ENCODE data around the gene CACNB2. TPM values are rescaled to one million over a fixed set of nuclear protein-coding genes. Genes with fewer than 3 reads are reported as not detected.

Gene CACNB2
- total RNA-seq, result 1.2 and 1.9 TPM in 2 replicates

DNA sequence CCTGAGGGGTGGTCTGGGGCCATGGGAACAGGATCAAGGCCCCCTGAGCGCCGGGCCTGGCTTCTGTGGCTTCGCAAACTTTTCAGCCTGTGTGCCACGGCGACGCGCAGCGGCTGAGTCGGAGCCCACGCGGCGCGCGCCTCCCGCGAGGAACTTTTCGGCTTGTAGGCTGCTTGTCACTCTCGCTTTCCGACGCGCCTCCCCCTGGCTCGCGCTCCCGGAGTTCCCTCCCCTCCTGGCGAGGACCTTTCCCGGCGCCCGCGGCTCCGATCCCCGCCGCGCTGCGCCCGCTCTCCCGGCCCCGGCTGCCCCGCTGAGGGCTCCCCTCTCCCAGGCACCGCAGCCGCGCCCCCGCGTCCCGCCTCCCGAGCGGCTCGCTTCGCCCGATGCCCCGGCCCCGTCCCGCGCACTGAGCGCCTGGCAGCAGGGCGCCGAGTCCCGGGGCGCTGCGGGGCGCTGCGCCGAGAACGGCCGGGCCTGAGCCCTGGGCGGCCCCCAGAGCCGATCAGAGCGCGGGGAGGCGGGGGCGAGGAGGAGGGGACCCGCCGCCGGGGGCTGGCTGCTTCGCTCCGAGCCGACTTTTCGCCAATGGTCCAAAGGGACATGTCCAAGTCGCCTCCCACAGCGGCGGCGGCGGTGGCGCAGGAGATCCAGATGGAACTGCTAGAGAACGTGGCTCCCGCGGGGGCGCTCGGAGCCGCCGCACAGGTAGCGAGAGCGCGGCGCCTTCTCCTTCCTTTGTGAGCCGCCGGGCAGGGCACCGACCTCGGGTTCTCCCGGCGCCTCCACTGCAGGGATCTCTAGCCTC, at the start of gene CACNB2:
CACNB2 (plus strand) TSS at position 276 of the 808 bp plus-strand sequence.

Other genes with a start within 250 kb of the CACNB2 start
- gene SLC39A12, start 188.5 kb upstream of the CACNB2 start, total RNA-seq, result not detected in 2 replicates